GM13977 (cell line): ENCODE measurements around the gene OR7D4.

Experiments
- DNase-seq: peaks from one replicate; pipeline ENCODE4 v3.0.0; 2012; ENCODE audit warnings: low spot score
- CTCF ChIP-seq: IDR thresholded peaks from 2 replicates; pipeline ENCODE4 v1.5.1; 2012; ENCODE audit warnings: mild to moderate bottlenecking, control low read depth; ENCODE audit not compliant: insufficient read depth; ENCODE audit errors: extremely low read depth, missing control alignments
- in situ Hi-C: fragments of 300-500 bp; cut with MboI; formaldehyde crosslinking; loops from one replicate; pipeline ENCODE4 v1.12.0; 2022; ENCODE audit warnings: low sequenced_read_pairs, low pct_unique_long_range_greater_than_20kb, mixed read lengths, inconsistent platforms; ENCODE audit not compliant: unreplicated experiment

The OR7D4 gene

GRCh38 chr19:9161427-9161826 is 58.0 kb downstream of the OR7D4 start:
- in situ Hi-C loops: no loop called here
- TF ChIP-seq CTCF: no peak

More at GRCh38 chr19:9161427-9161826, 58.0 kb downstream of the OR7D4 start:
- DNase-seq: no peak
